Aorta (tissue), 5 donors: Measurements from ENCODE around the gene SSB. TPM values are rescaled to one million over a fixed set of nuclear protein-coding genes. Genes with fewer than 3 reads are reported as not detected.

Source experiments
- ATAC-seq: fragments of 200-7000 bp; cut with Tn5 transposase; one replicate; pipeline ENCODE4 v1.9.1; 2022; ENCODE audit warnings: moderate library complexity; ENCODE audit not compliant: low FRiP score
- DNase-seq, 2 donors: peaks; one replicate each; pipeline ENCODE4 v3.0.0-alpha.2; 2020
- H3K27ac ChIP-seq, 2 donors: one replicate each; pipeline ENCODE4 v1.5.1; 2013; ENCODE audit warnings: low read length in 2 of 2, mild to moderate bottlenecking in 2 of 2, moderate library complexity in 2 of 2, control low read depth in 1 of 2, inconsistent platforms in 1 of 2, low read depth in 1 of 2
- H3K27me3 ChIP-seq, 2 donors: one replicate each; pipeline ENCODE4 v1.6.1; 2013; ENCODE audit warnings: control low read depth in 1 of 2, low read length in 1 of 2, mild to moderate bottlenecking in 1 of 2, moderate library complexity in 1 of 2; ENCODE audit not compliant: insufficient read depth in 2 of 2, control insufficient read depth in 1 of 2
- H3K36me3 ChIP-seq, 2 donors: one replicate each; pipeline ENCODE4 v1.6.1; 2013; ENCODE audit warnings: control low read depth in 1 of 2, low read length in 1 of 2, mild to moderate bottlenecking in 1 of 2; ENCODE audit not compliant: insufficient read depth in 2 of 2, control insufficient read depth in 1 of 2
- H3K4me1 ChIP-seq, 2 donors: one replicate each; pipeline ENCODE4 v1.6.1; 2013; ENCODE audit warnings: low read length in 2 of 2, control low read depth in 1 of 2, mild to moderate bottlenecking in 1 of 2, moderate library complexity in 1 of 2; ENCODE audit not compliant: insufficient read depth in 2 of 2, control insufficient read depth in 1 of 2
- H3K4me3 ChIP-seq, 2 donors: one replicate each; pipeline ENCODE4 v1.5.1; 2013; ENCODE audit warnings: low read length in 2 of 2, control low read depth in 1 of 2, mild to moderate bottlenecking in 1 of 2
- H3K9me3 ChIP-seq: one replicate; pipeline ENCODE4 v1.6.1; 2013; ENCODE audit warnings: mild to moderate bottlenecking, low read length; ENCODE audit not compliant: control insufficient read depth
- WGBS, 2 donors: extraction: QIAGEN DNeasy Blood & Tissue Kit; methylation state at CpG; one replicate each; pipeline ENCODE4 v1.1.7; 2013; 5-methylcytosine and 5-hydroxymethylcytosine counted together
- intact Hi-C, 2 donors: fragments of 100-400 bp; cut with DNase I; formaldehyde crosslinking; loops; one replicate each; pipeline versions ENCODE4 v1.14.2 to v1.15.0; 2022
- polyA plus RNA-seq, 2 donors: library from polyadenylated mRNA; stranded (reverse); fragments of 200-250 nt; gene quantifications; one replicate each; pipeline ENCODE4 v1.2.3, GENCODE V29; 2013
- total RNA-seq, 2 donors: library from RNA; stranded (reverse); fragmentation: NEBNext Ultra II Directional; extraction: Animal tissue kit (Norgen Biotek cat#: 25700); gene quantifications; one replicate each; pipeline ENCODE4 v1.2.1, GENCODE V29; 2021
- donor health status: healthy with polysubstance abuse.
- donor health status: Bipolar disorder and iron deficiency.
- donor health status: DM: no; HTN: no; CAD: no.
- donor health status: DM: no; HTN: no; CAD: no.
- donor health status: DM: yes; HTN: yes; CAD: no.

The SSB gene
- total and polyA plus RNA-seq, 4 donors, result 76.5 to 133 (median 98.8) TPM

- no peak for DNase-seq
- H3K4me1 ChIP-seq, result no peaks in the 10 kb centered on the region
- H3K9me3 ChIP-seq, result no peaks in the 10 kb centered on the region
- WGBS, 2 donors, result 87 to 88% methylated on average over 9 of the region's 9 CpGs
- H3K27me3 ChIP-seq, result no peaks in the 10 kb centered on the region
- intact Hi-C loops, result no loop called here
- H3K27ac ChIP-seq, result no peak overlapping the region
- ATAC-seq, result no peak
- no peak overlapping the region for H3K4me3 ChIP-seq
- no peaks in the 10 kb centered on the region for H3K36me3 ChIP-seq
Measured at GRCh38 chr2:169761251-169761969, 37.3 kb upstream of the SSB start.

- H3K4me1 ChIP-seq, result no peaks in the 10 kb centered on the region
- 94 to 95% methylated on average over 6 of the region's 6 CpGs for WGBS, 2 donors
Measured at GRCh38 chr2:169761970-169762292, 36.7 kb upstream of the SSB start.

GRCh38 chr2:169765523-169765922, 33.1 kb upstream of the SSB start:
- Histone ChIP-seq H3K4me3 (no peak overlapping the region), H3K4me1 (no peaks in the 10 kb centered on the region), H3K9me3 (no peaks in the 10 kb centered on the region), H3K27me3 (no peaks in the 10 kb centered on the region), H3K36me3 (no peaks in the 10 kb centered on the region), H3K27ac (no peak overlapping the region)
- intact Hi-C loops, result no loop called here
- DNase-seq (no peak), ATAC-seq (no peak)
- WGBS, 2 donors, result 84 to 85% methylated on average over 6 of the region's 6 CpGs

More at GRCh38 chr2:169761970-169762292, 36.7 kb upstream of the SSB start:
- Histone ChIP-seq H3K4me3 (no peak overlapping the region), H3K27ac (no peak overlapping the region), H3K36me3 (no peaks in the 10 kb centered on the region), H3K27me3 (no peaks in the 10 kb centered on the region), H3K9me3 (no peaks in the 10 kb centered on the region)
- DNase-seq (no peak), ATAC-seq (no peak)
- intact Hi-C loops, result no loop called here

- no peaks in the 10 kb centered on the region for H3K36me3 ChIP-seq
- H3K27ac ChIP-seq, result no peak overlapping the region
- WGBS, 2 donors, result 20 to 21% methylated on average over 12 of the region's 12 CpGs
- H3K4me1 ChIP-seq, result no peaks in the 10 kb centered on the region
- H3K9me3 ChIP-seq, result no peaks in the 10 kb centered on the region
- intact Hi-C loops, result no loop called here
- ATAC-seq, result peak; percentile 24
- no peak overlapping the region for H3K4me3 ChIP-seq
- H3K27me3 ChIP-seq, result no peaks in the 10 kb centered on the region
- peak in 1 of 2 donors; percentile 52 for DNase-seq
Measured at GRCh38 chr2:169767243-169767888, 31.3 kb upstream of the SSB start.

GRCh38 chr2:169768262-169768995, 30.2 kb upstream of the SSB start:
- peak; percentile 49 to 77 for DNase-seq

GRCh38 chr2:169771021-169771420, 27.6 kb upstream of the SSB start:
- H3K27me3 ChIP-seq, result no peaks in the 10 kb centered on the region
- H3K4me3 ChIP-seq, result no peak overlapping the region
- no peaks in the 10 kb centered on the region for H3K36me3 ChIP-seq
- H3K27ac ChIP-seq, result no peak overlapping the region
- WGBS, 2 donors, result 91 to 94% methylated on average over 5 of the region's 5 CpGs
- ATAC-seq (no peak), DNase-seq (no peak)
- intact Hi-C loops, result no loop called here
- no peaks in the 10 kb centered on the region for H3K9me3 ChIP-seq
- H3K4me1 ChIP-seq, result no peaks in the 10 kb centered on the region

More at GRCh38 chr2:169768262-169768995, 30.2 kb upstream of the SSB start:
- peak; percentile 59 for ATAC-seq
- no peak overlapping the region for H3K27ac ChIP-seq
- no peaks in the 10 kb centered on the region for H3K9me3 ChIP-seq
- intact Hi-C loops, result no loop called here
- 9 to 13% methylated on average over 57 to 72 of the region's 72 CpGs for WGBS, 2 donors
- peak overlapping the region; percentile 7 to 38 for H3K4me3 ChIP-seq
- H3K27me3 ChIP-seq, result no peaks in the 10 kb centered on the region
- H3K4me1 ChIP-seq, result no peaks in the 10 kb centered on the region
- H3K36me3 ChIP-seq, result no peaks in the 10 kb centered on the region

GRCh38 chr2:169771612-169772011, 27.1 kb upstream of the SSB start:
- H3K4me1 ChIP-seq, result no peaks in the 10 kb centered on the region
- intact Hi-C loops, result no loop called here
- H3K9me3 ChIP-seq, result no peaks in the 10 kb centered on the region
- H3K27ac ChIP-seq, result no peak overlapping the region
- no peak for DNase-seq
- no peak overlapping the region for H3K4me3 ChIP-seq
- H3K36me3 ChIP-seq, result no peaks in the 10 kb centered on the region
- no peaks in the 10 kb centered on the region for H3K27me3 ChIP-seq
- no peak for ATAC-seq
- whole genome bisulfite sequencing, 2 donors, result 92 to 95% methylated on average over 2 of the region's 2 CpGs

- Histone ChIP-seq H3K9me3 (no peaks in the 10 kb centered on the region), H3K27ac (no peak overlapping the region), H3K4me3 (no peak overlapping the region), H3K4me1 (no peaks in the 10 kb centered on the region), H3K36me3 (no peaks in the 10 kb centered on the region), H3K27me3 (no peaks in the 10 kb centered on the region)
- intact Hi-C loops, result no loop called here
- 88 to 91% methylated on average over 2 of the region's 2 CpGs for WGBS, 2 donors
- DNase-seq, result no peak
- no peak for ATAC-seq
Measured at GRCh38 chr2:169772651-169773050, 26.0 kb upstream of the SSB start.
